Activated T-helper 1 cell treated with anti-CD3 and anti-CD28 coated beads, Interleukin-12 subunit alpha, Interleukin-12 subunit beta, Interleukin-2, Interleukin-4 antibody, amounts not matched to agents 30 ng/mL and 10 ng/mL and 1 ng/mL, durations not matched to agents 14 hours and 24 hours and 36 hours (primary cell): ENCODE measurements around the gene GATA6. TPM values are rescaled to one million over a fixed set of nuclear protein-coding genes. Genes with fewer than 3 reads are reported as not detected.
"Not testable (repeated sequence)": the region's sequence is repeated elsewhere in the genome, so short reads cannot be mapped to it uniquely, and the experiment has no call there.

Experiments
- DNase-seq: peaks from one replicate; pipeline ENCODE4 v3.0.0; 2021; ENCODE audit warnings: low spot score
- H3K27ac Mint-ChIP-seq: one replicate; pipeline ENCODE4 v1.8.0; 2021; ENCODE audit warnings: mild to moderate bottlenecking, mixed read lengths
- H3K27me3 Mint-ChIP-seq: one replicate; pipeline ENCODE4 v1.8.0; 2022; ENCODE audit warnings: mild to moderate bottlenecking, moderate library complexity, mixed read lengths; ENCODE audit not compliant: insufficient read depth
- H3K36me3 Mint-ChIP-seq: one replicate; pipeline ENCODE4 v1.8.0; 2021; ENCODE audit warnings: low read depth, mixed read lengths
- H3K4me1 Mint-ChIP-seq: one replicate; pipeline ENCODE4 v1.8.0; 2021; ENCODE audit warnings: low read depth, mixed read lengths
- H3K4me3 Mint-ChIP-seq: one replicate; pipeline ENCODE4 v1.8.0; 2021; ENCODE audit warnings: mild to moderate bottlenecking, moderate library complexity, mixed read lengths
- H3K9me3 Mint-ChIP-seq: one replicate; pipeline ENCODE4 v1.8.0; 2021; ENCODE audit warnings: mixed read lengths
- intact Hi-C: fragments of 100-400 bp; cut with micrococcal nuclease; formaldehyde crosslinking; loops from one replicate; pipeline ENCODE4 v1.15.1; 2024
- total RNA-seq: library from RNA; stranded (reverse); gene quantifications from 2 replicates; pipeline ENCODE4 v1.2.3, GENCODE V29; 2022

GATA6 gene
- total RNA-seq, 1 donor from 2014 or later: not detected

GRCh38 chr18:22179174-22179573 is 9.8 kb downstream of the GATA6 start:
- H3K4me1 Mint-ChIP-seq: no peaks in the 10 kb centered on the region
- H3K4me3 Mint-ChIP-seq: no peak overlapping the region
- H3K27ac Mint-ChIP-seq: no peak overlapping the region
- peaks cover 35% of the 10 kb centered on the region for H3K27me3 Mint-ChIP-seq
- no peaks in the 10 kb centered on the region for H3K36me3 Mint-ChIP-seq
- intact Hi-C loops: no loop called here
- H3K9me3 Mint-ChIP-seq: no peaks in the 10 kb centered on the region
- no peak for DNase-seq

GRCh38 chr18:22179631-22180030 is 10.2 kb downstream of the GATA6 start:
- H3K4me3 Mint-ChIP-seq: no peak overlapping the region
- no peaks in the 10 kb centered on the region for H3K4me1 Mint-ChIP-seq
- no peak for DNase-seq
- H3K36me3 Mint-ChIP-seq: no peaks in the 10 kb centered on the region
- H3K9me3 Mint-ChIP-seq: no peaks in the 10 kb centered on the region
- intact Hi-C loops: no loop called here
- H3K27me3 Mint-ChIP-seq: peaks cover 32% of the 10 kb centered on the region
- H3K27ac Mint-ChIP-seq: no peak overlapping the region

DNA sequence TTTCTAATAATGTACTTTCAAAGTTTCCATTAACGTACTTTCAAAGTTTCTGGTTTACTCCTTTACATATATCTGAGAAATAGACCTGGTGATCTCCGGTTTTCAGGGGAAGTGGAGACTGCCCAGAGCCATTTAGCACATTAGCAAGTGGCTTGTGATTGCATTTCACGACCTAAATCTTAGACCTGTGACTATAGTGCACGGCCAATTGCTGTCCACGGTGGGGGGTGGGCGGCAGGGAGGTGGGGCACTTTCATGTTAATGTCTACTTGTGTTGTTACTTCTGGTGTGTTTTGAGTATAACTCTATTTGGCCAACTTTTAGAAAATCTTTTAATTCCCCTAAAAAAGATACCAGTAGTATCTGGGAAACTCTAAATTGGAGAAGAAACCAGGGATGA is 11.3 kb downstream of the GATA6 start:
- intact Hi-C loops: no loop called here

GRCh38 chr18:22182884-22183697 is 13.7 kb downstream of the GATA6 start:
- Mint-ChIP-seq H3K27me3 (peaks cover 12% of the 10 kb centered on the region), H3K9me3 (no peaks in the 10 kb centered on the region), H3K36me3 (no peaks in the 10 kb centered on the region), H3K27ac (no peak overlapping the region), H3K4me3 (no peak overlapping the region), H3K4me1 (no peaks in the 10 kb centered on the region)
- DNase-seq: no peak
- intact Hi-C loops: no loop called here

More for the DNA sequence above, 11.3 kb downstream of the GATA6 start:
- H3K9me3 Mint-ChIP-seq: no peaks in the 10 kb centered on the region
- H3K36me3 Mint-ChIP-seq: no peaks in the 10 kb centered on the region
- no peaks in the 10 kb centered on the region for H3K4me1 Mint-ChIP-seq
- H3K27ac Mint-ChIP-seq: no peak overlapping the region
- no peak overlapping the region for H3K4me3 Mint-ChIP-seq
- peaks cover 23% of the 10 kb centered on the region for H3K27me3 Mint-ChIP-seq
- no peak for DNase-seq

DNA sequence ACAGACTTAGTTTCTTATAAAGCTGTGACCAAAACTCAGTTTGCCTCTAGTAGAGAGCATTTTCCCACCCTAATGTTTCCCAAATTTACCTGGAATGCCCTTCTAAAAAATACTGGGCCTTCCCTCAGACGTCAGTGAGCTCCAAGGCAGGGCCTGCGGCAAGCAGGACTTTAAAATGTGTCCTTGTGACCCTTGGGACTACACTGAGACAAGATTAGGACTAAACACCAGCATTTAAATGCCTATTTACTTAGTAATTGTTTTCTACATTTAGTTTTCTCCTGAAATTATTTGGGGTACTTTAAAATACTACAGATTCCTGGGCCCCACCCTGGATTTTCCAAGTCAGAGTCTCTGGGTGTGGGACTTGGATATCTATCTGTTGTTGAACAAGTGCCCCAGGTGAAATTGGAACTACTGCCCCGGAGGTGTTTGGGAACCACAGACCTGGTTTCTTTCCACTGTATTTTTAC is 14.3 kb downstream of the GATA6 start:
- H3K27me3 Mint-ChIP-seq: peaks cover 12% of the 10 kb centered on the region
- no peaks in the 10 kb centered on the region for H3K36me3 Mint-ChIP-seq
- H3K4me3 Mint-ChIP-seq: no peak overlapping the region
- intact Hi-C loops: no loop called here
- no peaks in the 10 kb centered on the region for H3K9me3 Mint-ChIP-seq
- no peaks in the 10 kb centered on the region for H3K4me1 Mint-ChIP-seq
- H3K27ac Mint-ChIP-seq: no peak overlapping the region
- DNase-seq: no peak

GRCh38 chr18:22184573-22184972 is 15.2 kb downstream of the GATA6 start:
- intact Hi-C loops, H3K27me3 Mint-ChIP-seq, H3K9me3 Mint-ChIP-seq: not testable (repeated sequence)

GRCh38 chr18:22185273-22185672 is 15.9 kb downstream of the GATA6 start:
- no peak for DNase-seq
- intact Hi-C loops: no loop called here
- H3K27me3 Mint-ChIP-seq: peaks cover 6% of the 10 kb centered on the region
- no peaks in the 10 kb centered on the region for H3K4me1 Mint-ChIP-seq
- H3K9me3 Mint-ChIP-seq: no peaks in the 10 kb centered on the region
- no peaks in the 10 kb centered on the region for H3K36me3 Mint-ChIP-seq
- H3K27ac Mint-ChIP-seq: no peak overlapping the region
- H3K4me3 Mint-ChIP-seq: no peak overlapping the region

More at GRCh38 chr18:22184573-22184972, 15.2 kb downstream of the GATA6 start:
- not testable (repeated sequence) for H3K36me3 Mint-ChIP-seq, H3K27ac Mint-ChIP-seq, H3K4me3 Mint-ChIP-seq, H3K4me1 Mint-ChIP-seq, DNase-seq

GRCh38 chr18:22185771-22186386 is 16.5 kb downstream of the GATA6 start:
- Mint-ChIP-seq H3K27ac (no peak overlapping the region), H3K4me1 (no peaks in the 10 kb centered on the region), H3K9me3 (no peaks in the 10 kb centered on the region), H3K27me3 (peaks cover 9% of the 10 kb centered on the region), H3K4me3 (no peak overlapping the region), H3K36me3 (no peaks in the 10 kb centered on the region)
- intact Hi-C loops: no loop called here
- no peak for DNase-seq

- Mint-ChIP-seq H3K9me3 (no peaks in the 10 kb centered on the region), H3K4me3 (no peak overlapping the region), H3K27me3 (peaks cover 10% of the 10 kb centered on the region), H3K36me3 (no peaks in the 10 kb centered on the region), H3K4me1 (no peaks in the 10 kb centered on the region), H3K27ac (no peak overlapping the region)
- no peak for DNase-seq
- intact Hi-C loops: no loop called here
These were observed 17.1 kb downstream of the GATA6 start for GRCh38 chr18:22186484-22186971.

- no peak overlapping the region for H3K4me3 Mint-ChIP-seq
- DNase-seq: no peak
- H3K36me3 Mint-ChIP-seq: no peaks in the 10 kb centered on the region
- peaks cover 12% of the 10 kb centered on the region for H3K27me3 Mint-ChIP-seq
- no peak overlapping the region for H3K27ac Mint-ChIP-seq
- intact Hi-C loops: no loop called here
- H3K9me3 Mint-ChIP-seq: no peaks in the 10 kb centered on the region
- no peaks in the 10 kb centered on the region for H3K4me1 Mint-ChIP-seq
These were observed 19.3 kb downstream of the GATA6 start for GRCh38 chr18:22188559-22189267.

DNA sequence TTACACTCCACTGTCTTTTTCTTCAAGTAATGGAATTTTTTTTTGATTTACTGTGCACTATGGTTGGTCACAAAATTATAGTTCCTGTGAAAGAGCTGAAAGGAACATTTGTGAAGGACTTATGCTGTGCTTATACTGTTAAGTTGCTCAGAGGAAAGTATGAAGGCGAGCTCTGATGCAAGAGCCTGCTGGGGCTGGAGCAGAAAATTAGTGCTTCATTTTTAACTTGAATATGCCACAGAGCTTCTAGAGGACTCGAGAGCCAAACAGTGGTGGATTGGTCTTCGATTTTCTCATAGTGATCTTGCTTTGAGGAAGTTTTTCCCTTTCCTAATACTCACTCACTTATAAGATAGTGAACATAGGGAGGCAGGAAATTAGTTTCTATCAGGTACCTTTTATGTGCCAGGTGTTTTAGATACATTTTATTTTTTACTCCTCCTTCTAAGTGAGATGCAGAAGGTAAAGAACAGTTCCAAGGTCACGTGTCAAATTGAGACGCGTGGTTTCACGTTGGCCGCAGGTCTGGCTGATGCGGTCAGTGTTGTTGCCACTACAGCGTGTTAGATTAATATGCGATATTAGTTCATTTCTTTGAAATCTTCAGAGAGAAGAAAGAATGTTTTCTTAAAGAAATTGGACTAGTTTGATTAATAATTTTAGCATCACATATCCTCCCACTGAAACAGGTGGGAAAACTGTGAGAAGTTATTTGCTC is 20.2 kb downstream of the GATA6 start:
- no peak for DNase-seq
- H3K36me3 Mint-ChIP-seq: no peaks in the 10 kb centered on the region
- H3K9me3 Mint-ChIP-seq: no peaks in the 10 kb centered on the region
- intact Hi-C loops: no loop called here
- no peaks in the 10 kb centered on the region for H3K4me1 Mint-ChIP-seq
- peaks cover 12% of the 10 kb centered on the region for H3K27me3 Mint-ChIP-seq
- H3K4me3 Mint-ChIP-seq: no peak overlapping the region
- H3K27ac Mint-ChIP-seq: no peak overlapping the region

GRCh38 chr18:22191346-22191695 is 21.9 kb downstream of the GATA6 start:
- Mint-ChIP-seq H3K4me1 (no peaks in the 10 kb centered on the region), H3K36me3 (no peaks in the 10 kb centered on the region), H3K4me3 (no peak overlapping the region), H3K27me3 (peaks cover 9% of the 10 kb centered on the region), H3K27ac (no peak overlapping the region), H3K9me3 (no peaks in the 10 kb centered on the region)
- no peak for DNase-seq
- intact Hi-C loops: no loop called here
